ENCODE data around the gene SDF2.
"Not testable (repeated sequence)": the region's sequence is repeated elsewhere in the genome, so short reads cannot be mapped to it uniquely, and the experiment has no call there.

The SDF2 gene

GRCh38 chr17:28612936-28613872, 48.5 kb downstream of the SDF2 start:
- ChIA-PET CTCF (interaction anchor here (0.7 to 1.4 kb wide), 6 partner anchors 8 to 374 kb away, joined by 3 to 7 read pairs (median 3); no protein-coding TSS in a partner anchor), POLR2A (interaction anchor here (0.6 to 1.2 kb wide), 2 partner anchors 14 to 32 kb away, joined by 3 read pairs; no protein-coding TSS in a partner anchor)
- no peak for TF ChIP-seq TARDBP (IDR thresholded peaks at IDR 0.05)
- no peak for TF ChIP-seq HDGF (IDR thresholded peaks at IDR 0.05; ENCODE audit: borderline replicate concordance)
- no peak for TF ChIP-seq NFRKB (IDR thresholded peaks at IDR 0.05)
- no peak for TF ChIP-seq FOXK2 (IDR thresholded peaks at IDR 0.05)
- no peak for TF ChIP-seq SUZ12 (IDR thresholded peaks at IDR 0.05)
- TF ChIP-seq LEF1 (IDR thresholded peaks at IDR 0.05; ENCODE audit: borderline replicate concordance) = no peak
- TF ChIP-seq PKNOX1 (IDR thresholded peaks at IDR 0.05) = no peak
- no peak for TF ChIP-seq CTBP1 (IDR thresholded peaks at IDR 0.05; ENCODE audit: borderline replicate concordance)
- TF ChIP-seq L3MBTL2 (conservative IDR thresholded peaks at IDR 0.05) = no peak
- TF ChIP-seq ZNF384 (IDR thresholded peaks at IDR 0.05) = no peak
- no peak for TF ChIP-seq ELF4 (IDR thresholded peaks at IDR 0.05)
- TF ChIP-seq BHLHE40 (IDR thresholded peaks at IDR 0.05; ENCODE audit: borderline replicate concordance) = no peak
- TF ChIP-seq FOXA1 (IDR thresholded peaks at IDR 0.05) = no peak
- peak; percentile 41 for DNase-seq (ENCODE audit: extremely low spot score)

- TF ChIP-seq L3MBTL2 (conservative IDR thresholded peaks at IDR 0.05) = no peak
- no peak for TF ChIP-seq NFRKB (IDR thresholded peaks at IDR 0.05)
- no peak for TF ChIP-seq BHLHE40 (IDR thresholded peaks at IDR 0.05; ENCODE audit: borderline replicate concordance)
- TF ChIP-seq FOXA1 (IDR thresholded peaks at IDR 0.05) = no peak
- no peak for TF ChIP-seq SP1 (IDR thresholded peaks at IDR 0.05)
- no peak for TF ChIP-seq ZNF384 (IDR thresholded peaks at IDR 0.05)
- TF ChIP-seq FOXK2 (IDR thresholded peaks at IDR 0.05) = no peak
- TF ChIP-seq ARNT (IDR thresholded peaks at IDR 0.05) = no peak
- TF ChIP-seq TARDBP (IDR thresholded peaks at IDR 0.05) = no peak
- TF ChIP-seq ELF4 (IDR thresholded peaks at IDR 0.05) = no peak
- TF ChIP-seq PKNOX1 (IDR thresholded peaks at IDR 0.05) = no peak
- no peak for TF ChIP-seq LEF1 (IDR thresholded peaks at IDR 0.05; ENCODE audit: borderline replicate concordance)
- TF ChIP-seq CTBP1 (IDR thresholded peaks at IDR 0.05; ENCODE audit: borderline replicate concordance) = no peak
- TF ChIP-seq FOXM1 (IDR thresholded peaks at IDR 0.05; ENCODE audit: borderline replicate concordance) = no peak
- no peak for TF ChIP-seq HDGF (IDR thresholded peaks at IDR 0.05; ENCODE audit: borderline replicate concordance)
- TF ChIP-seq SUZ12 (IDR thresholded peaks at IDR 0.05) = no peak
- POLR2A ChIA-PET = no interaction called here
- no peak for DNase-seq (ENCODE audit: extremely low spot score)
- CTCF ChIA-PET = interaction anchor here (0.7 to 1.4 kb wide), 5 partner anchors 9 to 117 kb away, joined by 3 to 4 read pairs (median 3); no protein-coding TSS in a partner anchor
These were observed 49.2 kb downstream of the SDF2 start for GRCh38 chr17:28612531-28612930.

- TF ChIP-seq NFRKB (IDR thresholded peaks at IDR 0.05) (no peak), FOXK2 (IDR thresholded peaks at IDR 0.05) (no peak), TARDBP (IDR thresholded peaks at IDR 0.05) (no peak)
- no peak for DNase-seq (ENCODE audit: extremely low spot score)
- ChIA-PET POLR2A (interaction anchor here (0.8 to 1.7 kb wide), 2 partner anchors 35 to 39 kb away, joined by 3 to 6 read pairs; partner anchors contain the start of genes BLTP2 and PIGS), CTCF (interaction anchor here (0.6 kb wide), 1 partner anchor 9 kb away, joined by 3 read pairs; no protein-coding TSS in a partner anchor)
These were observed 51.3 kb downstream of the SDF2 start for GRCh38 chr17:28610376-28610775.

- CTCF ChIA-PET; DNase-seq (ENCODE audit: extremely low spot score); POLR2A ChIA-PET: not testable (repeated sequence)
These were observed 57.7 kb downstream of the SDF2 start for GRCh38 chr17:28604031-28604430.

GRCh38 chr17:28599311-28600184, 62.2 kb downstream of the SDF2 start:
- DNase-seq (ENCODE audit: extremely low spot score) = peak; percentile 14
- POLR2A ChIA-PET = interaction anchor here (0.5 to 1.9 kb wide), 8 partner anchors 9 to 127 kb away, joined by 3 to 11 read pairs (median 3); partner anchors contain the start of genes ALDOC and PIGS
- TF ChIP-seq PKNOX1 (IDR thresholded peaks at IDR 0.05) (peak; percentile 74), SP1 (IDR thresholded peaks at IDR 0.05) (no peak)
- CTCF ChIA-PET = interaction anchor here (0.6 kb wide), 1 partner anchor 47 kb away, joined by 6 read pairs; no protein-coding TSS in a partner anchor

Data from HEK293T (cell line).